Stomach (tissue), 4 donors: ENCODE measurements around the gene ABCB9.

Experiments used
- POLR2A ChIP-seq, 4 donors: fragments of 450-650 bp; IDR thresholded peaks; one replicate each; pipeline ENCODE4 v1.6.1; 2016; ENCODE audit warnings: antibody characterized with exemption in 4 of 4, control low read depth in 2 of 4, mild to moderate bottlenecking in 1 of 4, moderate library complexity in 1 of 4
- POLR2AphosphoS5 ChIP-seq, 3 donors: sonication (generic); formaldehyde crosslinking; IDR thresholded peaks; one replicate each; pipeline ENCODE4 v1.6.1; 2016; ENCODE audit warnings: antibody characterized with exemption in 3 of 3
- TF ChIP-seq, protein P1 (sequence below), 7 experiments: fragments of 450-650 bp in 4 of 7; fragments of 200-600 bp in 3 of 7; sonication (generic) in 3 of 7; IDR thresholded peaks; one replicate each; pipeline ENCODE4 v1.5.1; 2016 to 2019; ENCODE audit warnings: antibody characterized with exemption in 7 of 7, control low read depth in 2 of 7, mild to moderate bottlenecking in 1 of 7

GRCh38 chr12:122989874-122990419, 23.7 kb upstream of the ABCB9 start:
- TF ChIP-seq, protein P1, sequence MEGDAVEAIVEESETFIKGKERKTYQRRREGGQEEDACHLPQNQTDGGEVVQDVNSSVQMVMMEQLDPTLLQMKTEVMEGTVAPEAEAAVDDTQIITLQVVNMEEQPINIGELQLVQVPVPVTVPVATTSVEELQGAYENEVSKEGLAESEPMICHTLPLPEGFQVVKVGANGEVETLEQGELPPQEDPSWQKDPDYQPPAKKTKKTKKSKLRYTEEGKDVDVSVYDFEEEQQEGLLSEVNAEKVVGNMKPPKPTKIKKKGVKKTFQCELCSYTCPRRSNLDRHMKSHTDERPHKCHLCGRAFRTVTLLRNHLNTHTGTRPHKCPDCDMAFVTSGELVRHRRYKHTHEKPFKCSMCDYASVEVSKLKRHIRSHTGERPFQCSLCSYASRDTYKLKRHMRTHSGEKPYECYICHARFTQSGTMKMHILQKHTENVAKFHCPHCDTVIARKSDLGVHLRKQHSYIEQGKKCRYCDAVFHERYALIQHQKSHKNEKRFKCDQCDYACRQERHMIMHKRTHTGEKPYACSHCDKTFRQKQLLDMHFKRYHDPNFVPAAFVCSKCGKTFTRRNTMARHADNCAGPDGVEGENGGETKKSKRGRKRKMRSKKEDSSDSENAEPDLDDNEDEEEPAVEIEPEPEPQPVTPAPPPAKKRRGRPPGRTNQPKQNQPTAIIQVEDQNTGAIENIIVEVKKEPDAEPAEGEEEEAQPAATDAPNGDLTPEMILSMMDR (IDR thresholded peaks at IDR 0.05): no peak
- TF ChIP-seq POLR2AphosphoS5 (IDR thresholded peaks at IDR 0.05) (no peak), POLR2A (IDR thresholded peaks at IDR 0.05) (no peak)
